HG03439 (cell line): ENCODE data around the gene SLC9A4.

Source experiments
- ATAC-seq: cut with Tn5 transposase; IDR thresholded peaks from one replicate; pipeline ENCODE4 v1.9.1; 2021; ENCODE audit warnings: mild to moderate bottlenecking, moderate library complexity; ENCODE audit not compliant: unreplicated experiment

SLC9A4 gene

GRCh38 chr2:102494570-102494969 lies 21.5 kb downstream of the SLC9A4 start:
- no peak for ATAC-seq

- no peak for ATAC-seq
Measured at GRCh38 chr2:102498414-102498813, 25.4 kb downstream of the SLC9A4 start.

DNA sequence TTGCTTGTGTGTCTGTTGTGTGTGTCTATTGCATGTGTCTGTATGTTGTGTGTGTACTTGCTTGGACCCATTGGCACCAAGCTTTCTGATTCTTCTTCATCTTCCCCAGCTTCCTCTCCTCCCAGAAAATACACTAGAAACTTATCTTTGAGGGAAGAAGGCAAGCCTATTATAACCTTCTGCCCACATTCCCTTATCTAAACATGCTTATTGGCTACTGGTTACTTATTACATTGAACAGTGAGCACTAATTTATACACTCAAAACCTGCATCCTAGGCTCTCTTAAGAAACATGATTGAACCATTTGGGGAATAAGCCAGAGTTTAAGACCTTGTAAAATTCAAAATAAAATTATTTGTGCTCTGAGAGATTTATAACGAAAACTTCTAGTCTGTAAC lies 26.5 kb downstream of the SLC9A4 start:
- no peak for ATAC-seq

DNA sequence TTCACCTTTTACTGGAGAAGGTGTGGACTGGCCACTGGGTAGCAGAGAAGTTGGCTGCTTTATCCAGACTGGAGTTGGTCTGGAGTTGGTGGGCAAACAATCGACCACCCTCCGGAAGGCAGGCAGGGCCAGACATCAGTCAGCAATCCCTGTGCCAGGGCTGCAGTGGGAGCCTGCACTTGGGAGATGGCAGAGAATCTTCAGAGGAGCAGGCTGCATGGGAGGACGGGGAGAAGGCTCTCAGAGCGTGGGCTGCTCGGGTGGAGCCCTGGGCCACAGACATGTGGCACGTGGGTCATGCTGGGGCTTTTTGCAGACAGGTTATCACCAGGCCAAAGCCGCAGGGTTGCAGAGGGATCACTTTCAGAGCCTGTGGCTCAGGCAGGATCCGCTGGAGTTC lies 29.6 kb downstream of the SLC9A4 start:
- ATAC-seq: no peak

GRCh38 chr2:102504833-102505232 lies 31.8 kb downstream of the SLC9A4 start:
- ATAC-seq: no peak

GRCh38 chr2:102505290-102505689 lies 32.3 kb downstream of the SLC9A4 start:
- ATAC-seq: no peak

GRCh38 chr2:102506743-102507142 lies 33.7 kb downstream of the SLC9A4 start:
- no peak for ATAC-seq

DNA sequence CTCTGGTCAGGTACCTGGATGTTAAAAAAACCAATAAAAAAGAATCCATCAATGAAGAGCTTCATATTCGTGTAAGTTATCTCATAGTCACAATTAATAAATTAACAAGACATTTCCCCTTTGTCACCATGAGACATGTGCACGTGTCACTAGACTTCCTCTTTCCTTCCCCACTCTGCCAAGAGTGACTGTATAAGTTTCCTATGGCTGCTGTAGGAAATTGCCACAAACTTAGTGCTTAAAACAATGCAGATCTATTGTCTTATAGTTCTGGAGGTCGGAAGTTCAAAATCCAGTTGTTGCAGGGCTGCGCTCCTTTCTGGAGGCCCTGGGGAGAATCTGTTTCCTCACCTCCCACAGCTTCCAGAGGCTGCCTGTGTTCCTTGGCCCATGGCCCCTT lies 35.8 kb downstream of the SLC9A4 start:
- ATAC-seq: no peak

DNA sequence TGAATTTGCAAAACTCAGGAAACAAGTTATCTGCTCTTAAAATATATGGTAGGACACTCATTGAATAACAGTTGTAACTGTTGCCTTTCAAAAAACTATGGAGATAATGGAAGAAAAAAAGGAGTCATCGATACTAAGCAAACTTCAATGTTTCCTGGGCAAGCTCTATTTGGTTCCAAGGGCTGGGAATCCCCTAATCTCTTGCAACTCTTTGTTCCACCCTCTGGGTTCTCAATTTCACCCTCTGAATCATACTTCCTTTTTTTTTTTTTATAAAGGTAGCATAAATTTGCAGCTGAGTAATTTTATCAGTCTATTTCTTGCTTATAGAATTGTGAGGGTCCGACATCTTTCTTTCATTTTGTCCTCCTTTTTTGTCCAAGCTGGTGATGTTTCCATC lies 36.7 kb downstream of the SLC9A4 start:
- no peak for ATAC-seq

- no peak for ATAC-seq
Measured at GRCh38 chr2:102510791-102511575, 38.0 kb downstream of the SLC9A4 start.

- no peak for ATAC-seq
Measured at GRCh38 chr2:102512161-102512560, 39.1 kb downstream of the SLC9A4 start.

DNA sequence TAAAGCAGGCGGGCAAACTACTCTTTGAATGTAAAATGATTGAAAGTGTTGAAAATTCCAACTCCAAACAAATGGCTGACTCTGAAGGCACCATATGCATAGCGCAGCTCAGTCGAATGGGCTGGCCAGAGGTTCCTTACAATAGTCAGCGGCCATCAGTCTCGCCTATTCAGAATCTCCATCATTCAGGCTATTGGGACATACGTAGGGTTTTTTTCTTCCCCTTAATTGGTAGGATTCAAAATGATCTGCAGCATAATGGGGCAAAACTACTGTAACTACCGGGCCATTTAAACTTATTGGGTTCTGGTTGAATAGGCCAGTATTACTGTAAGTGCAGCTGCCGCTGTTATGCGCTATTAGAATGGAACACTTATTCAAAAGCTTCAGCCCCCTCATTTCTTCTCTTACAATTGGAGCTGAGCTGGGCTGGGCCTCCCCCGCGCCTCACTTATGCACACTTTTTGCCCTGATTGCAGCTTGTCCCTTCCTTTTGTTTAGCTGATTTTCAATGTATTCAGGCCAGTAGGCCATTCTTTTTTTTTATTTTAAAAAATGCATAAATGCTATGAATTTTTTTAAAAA lies 40.4 kb downstream of the SLC9A4 start:
- no peak for ATAC-seq

DNA sequence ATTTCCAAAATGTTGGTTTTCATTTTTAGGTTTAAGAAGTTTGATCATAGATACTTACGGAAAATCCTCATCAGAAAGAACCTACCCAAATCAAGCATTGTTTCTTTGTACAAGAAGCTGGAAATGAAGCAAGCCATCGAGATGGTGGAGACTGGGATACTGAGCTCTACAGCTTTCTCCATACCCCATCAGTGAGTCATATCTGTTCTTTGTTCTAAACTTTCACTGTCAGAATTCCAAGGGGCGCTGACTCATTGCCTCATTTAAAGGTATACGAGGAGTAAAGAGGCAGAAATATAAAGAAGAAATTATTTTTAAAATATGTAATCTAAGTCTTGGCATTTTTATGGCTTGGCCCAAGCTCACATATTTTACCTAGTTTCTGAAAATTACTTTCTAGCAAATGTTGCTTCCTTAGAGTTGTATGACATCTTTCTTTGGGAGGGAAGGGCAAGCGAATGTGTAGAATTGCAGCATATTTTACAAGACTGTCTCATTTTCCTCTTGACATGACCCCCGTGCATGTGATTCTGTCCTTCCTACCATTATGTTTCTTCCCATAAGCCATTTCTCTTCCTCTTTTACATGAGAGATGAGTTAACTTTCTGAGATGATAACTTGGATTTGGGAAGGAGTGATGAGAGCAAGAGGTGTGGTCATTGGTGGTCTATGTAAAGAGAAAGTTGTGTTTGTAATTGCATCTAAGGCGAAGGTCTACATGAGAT lies 41.2 kb downstream of the SLC9A4 start:
- ATAC-seq: no peak

GRCh38 chr2:102515851-102516250 lies 42.8 kb downstream of the SLC9A4 start:
- no peak for ATAC-seq

GRCh38 chr2:102518170-102518569 lies 45.1 kb downstream of the SLC9A4 start:
- ATAC-seq: no peak

- ATAC-seq: peak; percentile 71
Measured at GRCh38 chr2:102520009-102520408, 47.0 kb downstream of the SLC9A4 start.

- no peak for ATAC-seq
Measured at GRCh38 chr2:102520801-102521200, 47.8 kb downstream of the SLC9A4 start.

DNA sequence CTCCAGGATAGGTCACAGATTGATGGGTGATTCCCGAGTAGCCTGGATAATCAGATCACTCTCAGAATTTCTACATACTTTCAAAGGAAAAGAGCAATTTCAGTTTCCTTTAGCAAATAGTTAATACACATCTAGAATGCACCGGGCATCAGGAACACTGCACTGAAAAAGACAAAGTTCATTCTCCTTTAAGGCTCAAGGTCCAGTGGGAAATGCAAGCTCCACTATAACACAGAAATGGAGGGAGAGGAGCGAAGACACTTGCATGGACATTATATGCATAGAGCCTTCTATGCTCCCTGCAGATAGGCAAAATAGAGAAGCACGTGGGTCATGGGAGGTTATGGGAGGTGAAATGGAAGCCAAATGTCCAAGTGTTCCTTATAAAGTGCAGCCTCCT lies 49.1 kb downstream of the SLC9A4 start:
- ATAC-seq: no peak

GRCh38 chr2:102522890-102523289 lies 49.9 kb downstream of the SLC9A4 start:
- ATAC-seq: no peak

DNA sequence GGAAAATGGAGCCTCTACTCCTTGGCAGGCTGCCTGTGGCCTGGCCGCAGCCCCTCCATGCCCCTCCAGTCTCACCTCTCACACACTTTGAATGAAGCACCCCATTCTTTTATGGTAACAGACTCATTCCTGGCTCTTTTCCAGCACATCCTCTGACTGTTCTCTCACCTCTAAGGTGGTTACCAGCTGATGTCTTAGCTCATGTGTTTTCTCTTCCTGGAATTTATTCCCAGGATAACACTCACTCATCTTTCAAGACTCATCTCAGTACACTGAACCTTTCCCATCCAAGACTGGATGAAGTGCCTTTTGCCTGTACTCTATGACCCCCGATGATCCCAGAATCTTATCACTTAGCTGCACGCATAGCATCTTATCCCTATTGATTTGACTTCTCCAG lies 50.6 kb downstream of the SLC9A4 start:
- no peak for ATAC-seq

GRCh38 chr2:102527086-102527485 lies 54.1 kb downstream of the SLC9A4 start:
- ATAC-seq: no peak

- no peak for ATAC-seq
Measured at GRCh38 chr2:102538491-102538890, 65.5 kb downstream of the SLC9A4 start.
